ENCODE measurements around the gene PREB. TPM values are rescaled to one million over a fixed set of nuclear protein-coding genes. Genes with fewer than 3 reads are reported as not detected.
A peak's percentile ranks its signal among the peaks of the same experiment; 100 is the strongest.

PREB gene
- total and polyA plus RNA-seq, 2 of the 13 experiments (the other 11 are each of a cell fraction or from before 2014, with no cell fraction given) = 112 to 192 TPM

GRCh38 chr2:27152102-27152795, 17.8 kb upstream of the PREB start (continued):
- TF ChIP-seq SNAPC4 (CRISPR knock-in tag; IDR thresholded peaks at IDR 0.05) = no peak
- TF ChIP-seq KDM4B (CRISPR knock-in tag; IDR thresholded peaks at IDR 0.05) = no peak
- TF ChIP-seq HMG20A (CRISPR knock-in tag; IDR thresholded peaks at IDR 0.05; ENCODE audit: borderline replicate concordance) = no peak
- no peak for TF ChIP-seq MBD4 (IDR thresholded peaks at IDR 0.05; ENCODE audit: borderline replicate concordance, low read length)
- no peak for TF ChIP-seq ZNF839 (CRISPR knock-in tag; IDR thresholded peaks at IDR 0.05; ENCODE audit: borderline replicate concordance)
- no peak for TF ChIP-seq ZNF207 (IDR thresholded peaks at IDR 0.05; ENCODE audit: borderline replicate concordance)
- no peak for TF ChIP-seq ZNF468 (CRISPR knock-in tag; IDR thresholded peaks at IDR 0.05)
- TF ChIP-seq NCOA2 (CRISPR knock-in tag; IDR thresholded peaks at IDR 0.05) = no peak
- TF ChIP-seq GMEB1 (CRISPR knock-in tag; IDR thresholded peaks at IDR 0.05; ENCODE audit: borderline replicate concordance) = no peak
- no peak for TF ChIP-seq NONO (IDR thresholded peaks at IDR 0.05)
- TF ChIP-seq NONO (CRISPR knock-in tag; conservative IDR thresholded peaks at IDR 0.05) = no peak
- no peak for TF ChIP-seq ATRX (CRISPR knock-in tag; IDR thresholded peaks at IDR 0.05; ENCODE audit: borderline replicate concordance)
- peak; percentile 97 for TF ChIP-seq RAD21 (CRISPR knock-in tag; IDR thresholded peaks at IDR 0.05)
- peak; percentile 50; the same call in 1 of the 2 replicates for TF ChIP-seq NFKB2 (CRISPR knock-in tag; IDR thresholded peaks at IDR 0.05; ENCODE audit: borderline replicate concordance)
- peak; percentile 66 for TF ChIP-seq SALL1 (CRISPR knock-in tag; IDR thresholded peaks at IDR 0.05)
- TF ChIP-seq ZNF12 (CRISPR knock-in tag; IDR thresholded peaks at IDR 0.05) = no peak
- no peak for TF ChIP-seq RFX5 (IDR thresholded peaks at IDR 0.05; ENCODE audit: low read depth, low read length)
- TF ChIP-seq RFXAP (CRISPR knock-in tag; IDR thresholded peaks at IDR 0.05; ENCODE audit: borderline replicate concordance) = no peak
- TF ChIP-seq CEBPB (IDR thresholded peaks at IDR 0.05; ENCODE audit: borderline replicate concordance, low read depth, low read length) = no peak
- no peak for TF ChIP-seq AHR (CRISPR knock-in tag; IDR thresholded peaks at IDR 0.05)

Data from HepG2 (cell line).